A549 (cell line): ENCODE data around the gene SRGAP1.

Experiments
- CHD4 ChIP-seq: fragments of 200-600 bp; sonication (generic); IDR thresholded peaks from 2 replicates; pipeline ENCODE4 v1.6.1; 2016; ENCODE audit warnings: antibody characterized with exemption, mild to moderate bottlenecking, borderline replicate concordance
- CTCF ChIP-seq: fragments of >200 bp; sonication (Bioruptor Twin); formaldehyde crosslinking; IDR thresholded peaks from 3 replicates; pipeline ENCODE4 v1.5.1; 2016
- EHMT2 ChIP-seq: fragments of 200-600 bp; sonication (generic); IDR thresholded peaks from 2 replicates; pipeline ENCODE4 v1.6.1; 2016; ENCODE audit warnings: antibody characterized with exemption, low read depth, mild to moderate bottlenecking, moderate library complexity
- FOSL2 ChIP-seq, 2 experiments: fragments of 450-650 bp in 1 of 2; fragments of >200 bp in 1 of 2; sonication (Bioruptor Twin) in 1 of 2; formaldehyde crosslinking; IDR thresholded peaks; 2 replicates each; pipeline versions ENCODE4 v1.5.0 to v1.6.1; 2016 to 2020; ENCODE audit warnings: mild to moderate bottlenecking in 1 of 2, moderate library complexity in 1 of 2
- FOXS1 ChIP-seq: fragments of 250-450 bp; sonication (Bioruptor Pico); IDR thresholded peaks from 2 replicates; pipeline ENCODE4 v1.5.0; 2020; ENCODE audit warnings: mild to moderate bottlenecking, moderate library complexity
- JUNB ChIP-seq: fragments of >200 bp; sonication (Bioruptor Twin); formaldehyde crosslinking; IDR thresholded peaks from 2 replicates; pipeline ENCODE4 v1.6.1; 2016
- MAZ ChIP-seq: fragments of 150-350 bp; IDR thresholded peaks from 2 replicates; pipeline ENCODE4 v1.6.1; 2014; ENCODE audit warnings: antibody characterized with exemption, low read depth, low read length, borderline replicate concordance
- POLR2A ChIP-seq: IDR thresholded peaks from 2 replicates; pipeline ENCODE4 v1.6.1; 2012; ENCODE audit warnings: mild to moderate bottlenecking, low read length
- RAD21 ChIP-seq, 2 experiments: fragments of >200 bp in 1 of 2; sonication (Bioruptor Twin) in 1 of 2; formaldehyde crosslinking in 1 of 2; IDR thresholded peaks in 1 of 2; conservative IDR thresholded peaks in 1 of 2; 2 replicates in 1 of 2; 3 replicates in 1 of 2; pipeline ENCODE4 v1.6.1; 2012 to 2018; ENCODE audit warnings: inconsistent platforms in 1 of 2
- ZSCAN20 ChIP-seq: fragments of 250-450 bp; sonication (Bioruptor Pico); IDR thresholded peaks from 2 replicates; pipeline ENCODE4 v1.8.0; 2022; ENCODE audit warnings: mild to moderate bottlenecking, moderate library complexity

- TF ChIP-seq CHD4 (no peak), EHMT2 (no peak), CTCF (no peak), JUNB (no peak), FOXS1 (CRISPR knock-in tag) (no peak), POLR2A (no peak), FOSL2 (IDR thresholded peaks at IDR 0.05) (no peak), FOSL2 (CRISPR knock-in tag; IDR thresholded peaks at IDR 0.05) (no peak), MAZ (no peak), ZSCAN20 (CRISPR knock-in tag) (no peak), RAD21 (conservative IDR thresholded peaks at IDR 0.05 in 1 of 2, IDR thresholded peaks at IDR 0.05 in 1 of 2) (no peak)
These were observed 62.4 kb downstream of the SRGAP1 start for GRCh38 chr12:63906876-63907275.
